ENCODE results near the gene IQCN. TPM values are rescaled to one million over a fixed set of nuclear protein-coding genes. Genes with fewer than 3 reads are reported as not detected.
A peak's percentile ranks its signal among the peaks of the same experiment; 100 is the strongest.

Gene IQCN
- total RNA-seq, 2 experiments from 2014 or later: 0.59 to 0.69 TPM

- POLR2A ChIA-PET: interaction anchor here (1.0 to 23.1 kb wide), 6 partner anchors 12 to 28 kb away, joined by 4 to 592 read pairs (median 6); partner anchors contain the start of genes JUND and LSM4
- Mint-ChIP-seq H3K27me3 (no peaks in the 10 kb centered on the region), H3K4me3 (peak overlapping the region; percentile 92), H3K27ac (peak overlapping the region; percentile 96), H3K36me3 (ENCODE audit: low read depth) (peaks cover 55% of the 10 kb centered on the region), H3K4me1 (ENCODE audit: low read depth) (peaks cover 39% of the 10 kb centered on the region), H3K9me3 (no peaks in the 10 kb centered on the region)
- DNase-seq (no peak), ATAC-seq (no peak)
- TF ChIP-seq CTCF (IDR thresholded peaks at IDR 0.05): no peak
- intact Hi-C loops (cut with micrococcal nuclease): no loop called here
- CTCF ChIA-PET: interaction anchor here (0.8 to 3.4 kb wide), 6 partner anchors 11 to 28 kb away, joined by 5 to 34 read pairs (median 5); no protein-coding TSS in a partner anchor
Measured at GRCh38 chr19:18306888-18307260, 32.6 kb upstream of the IQCN start.

- CTCF ChIA-PET: interaction anchor here (0.8 to 3.4 kb wide), 7 partner anchors 11 to 28 kb away, joined by 5 to 34 read pairs (median 5); no protein-coding TSS in a partner anchor
- peaks cover 55% of the 10 kb centered on the region for H3K36me3 Mint-ChIP-seq (ENCODE audit: low read depth)
- H3K27me3 Mint-ChIP-seq: no peaks in the 10 kb centered on the region
- intact Hi-C loops (cut with micrococcal nuclease): no loop called here
- no peak for ATAC-seq
- peaks cover 44% of the 10 kb centered on the region for H3K4me1 Mint-ChIP-seq (ENCODE audit: low read depth)
- no peaks in the 10 kb centered on the region for H3K9me3 Mint-ChIP-seq
- H3K4me3 Mint-ChIP-seq: peak overlapping the region; percentile 92
- TF ChIP-seq CTCF (IDR thresholded peaks at IDR 0.05): no peak
- POLR2A ChIA-PET: interaction anchor here (1.0 to 23.1 kb wide), 7 partner anchors 12 to 27 kb away, joined by 4 to 592 read pairs (median 7); partner anchors contain the start of genes JUND and LSM4
- no peak for DNase-seq
- H3K27ac Mint-ChIP-seq: peak overlapping the region; percentile 96
Measured at GRCh38 chr19:18306209-18306887, 32.1 kb upstream of the IQCN start.

GRCh38 chr19:18304458-18305310 lies 30.4 kb upstream of the IQCN start:
- peak; percentile 77 for ATAC-seq
- peak overlapping the region; percentile 92 for H3K4me3 Mint-ChIP-seq
- no peak for TF ChIP-seq CTCF (IDR thresholded peaks at IDR 0.05)
- CTCF ChIA-PET: interaction anchor here (1.0 to 7.6 kb wide), 11 partner anchors 11 to 106 kb away, joined by 3 to 166 read pairs (median 8); partner anchors contain the start of genes JUND and LSM4
- intact Hi-C loops (cut with micrococcal nuclease): loop anchor here (2.0 kb wide), 2 partner anchors 14 to 26 kb away; no protein-coding TSS in a partner anchor
- H3K27me3 Mint-ChIP-seq: no peaks in the 10 kb centered on the region
- H3K4me1 Mint-ChIP-seq (ENCODE audit: low read depth): peaks cover 40% of the 10 kb centered on the region
- no peaks in the 10 kb centered on the region for H3K9me3 Mint-ChIP-seq
- DNase-seq: peak; percentile 96
- POLR2A ChIA-PET: interaction anchor here (0.7 to 23.1 kb wide), 11 partner anchors 13 to 538 kb away, joined by 3 to 592 read pairs (median 4); partner anchors contain the start of genes JUND and LSM4
- H3K36me3 Mint-ChIP-seq (ENCODE audit: low read depth): peaks cover 46% of the 10 kb centered on the region
- H3K27ac Mint-ChIP-seq: peak overlapping the region; percentile 96

GRCh38 chr19:18304208-18304457 lies 29.9 kb upstream of the IQCN start:
- ATAC-seq (peak; percentile 2), DNase-seq (no peak)
- Mint-ChIP-seq H3K9me3 (no peaks in the 10 kb centered on the region), H3K27me3 (no peaks in the 10 kb centered on the region), H3K27ac (peak overlapping the region; percentile 96), H3K36me3 (ENCODE audit: low read depth) (peaks cover 49% of the 10 kb centered on the region), H3K4me3 (peak overlapping the region; percentile 92), H3K4me1 (ENCODE audit: low read depth) (peaks cover 43% of the 10 kb centered on the region)
- CTCF ChIA-PET: interaction anchor here (1.0 to 7.6 kb wide), 9 partner anchors 12 to 107 kb away, joined by 3 to 166 read pairs (median 8); partner anchors contain the start of genes JUND and LSM4
- POLR2A ChIA-PET: interaction anchor here (0.9 to 23.1 kb wide), 6 partner anchors 12 to 539 kb away, joined by 3 to 592 read pairs (median 40); partner anchors contain the start of genes JUND and LSM4
- intact Hi-C loops (cut with micrococcal nuclease): loop anchor here (2.0 kb wide), 2 partner anchors 13 to 25 kb away; no protein-coding TSS in a partner anchor
- no peak for TF ChIP-seq CTCF (IDR thresholded peaks at IDR 0.05)

Measured in activated CD8-positive, alpha-beta T cell treated with anti-CD3 and anti-CD28 coated beads for 36 hours (primary cell).